Ishikawa (cell line): Measurements from ENCODE around the gene DHPS.

Experiments used
- CEBPB ChIP-seq: IDR thresholded peaks from 2 replicates; pipeline ENCODE4 v1.6.1; 2012
- CREB1 ChIP-seq: IDR thresholded peaks from 2 replicates; pipeline ENCODE4 v1.6.1; 2012; ENCODE audit warnings: low read depth
- EGR1 ChIP-seq: IDR thresholded peaks from 2 replicates; pipeline ENCODE4 v1.6.1; 2012
- EP300 ChIP-seq: IDR thresholded peaks from 2 replicates; pipeline ENCODE4 v1.6.1; 2012; ENCODE audit warnings: borderline replicate concordance
- FOXM1 ChIP-seq: IDR thresholded peaks from 2 replicates; pipeline ENCODE4 v1.6.1; 2012; ENCODE audit warnings: low read depth, borderline replicate concordance
- MAX ChIP-seq: IDR thresholded peaks from 2 replicates; pipeline ENCODE4 v1.6.1; 2012
- NFIC ChIP-seq: IDR thresholded peaks from 2 replicates; pipeline ENCODE4 v1.6.1; 2012
- RAD21 ChIP-seq: IDR thresholded peaks from 2 replicates; pipeline ENCODE4 v1.6.1; 2012; ENCODE audit warnings: low read depth
- TAF1 ChIP-seq: IDR thresholded peaks from 2 replicates; pipeline ENCODE4 v1.6.1; 2012; ENCODE audit warnings: low read depth, mild to moderate bottlenecking
- TCF12 ChIP-seq: IDR thresholded peaks from 2 replicates; pipeline ENCODE4 v1.6.1; 2012; ENCODE audit warnings: low read depth
- TEAD4 ChIP-seq: IDR thresholded peaks from 2 replicates; pipeline ENCODE4 v1.6.1; 2012
- YY1 ChIP-seq: IDR thresholded peaks from 2 replicates; pipeline ENCODE4 v1.6.1; 2012; ENCODE audit warnings: low read depth
- ZBTB7A ChIP-seq: IDR thresholded peaks from 2 replicates; pipeline ENCODE4 v1.6.1; 2012; ENCODE audit warnings: low read depth
- TF ChIP-seq, protein P1 (sequence below): IDR thresholded peaks from 2 replicates; pipeline ENCODE4 v1.6.1; 2012; ENCODE audit warnings: low read depth, mild to moderate bottlenecking
- TF ChIP-seq, protein P2 (sequence below): IDR thresholded peaks from 2 replicates; pipeline ENCODE4 v1.6.1; 2012

The DHPS gene

DNA sequence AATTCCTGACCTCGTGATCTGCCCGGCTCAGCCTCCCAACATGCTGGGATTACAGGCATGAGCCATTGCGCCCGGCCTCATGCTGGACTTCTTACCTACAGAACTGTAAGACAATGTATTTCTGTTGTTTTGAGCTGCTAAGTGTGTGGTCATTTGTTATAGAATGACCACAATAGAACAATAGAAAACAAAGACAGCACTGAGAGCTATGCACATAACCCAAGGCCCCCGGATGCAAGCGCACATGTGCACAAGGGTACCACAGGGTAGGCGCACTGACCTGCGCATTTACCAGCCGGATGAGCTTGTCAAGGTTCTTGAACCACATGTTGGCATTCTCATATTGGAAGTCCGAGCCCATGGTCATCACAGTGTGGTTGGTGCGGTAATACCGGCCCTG is 20.7 kb downstream of the DHPS start:
- TF ChIP-seq CREB1 (no peak), TEAD4 (no peak), EP300 (no peak), NFIC (no peak), FOXM1 (no peak), EGR1 (no peak), YY1 (no peak), TAF1 (no peak), CEBPB (no peak), RAD21 (no peak), TCF12 (no peak), ZBTB7A (no peak), MAX (no peak)
- TF ChIP-seq, protein P1, sequence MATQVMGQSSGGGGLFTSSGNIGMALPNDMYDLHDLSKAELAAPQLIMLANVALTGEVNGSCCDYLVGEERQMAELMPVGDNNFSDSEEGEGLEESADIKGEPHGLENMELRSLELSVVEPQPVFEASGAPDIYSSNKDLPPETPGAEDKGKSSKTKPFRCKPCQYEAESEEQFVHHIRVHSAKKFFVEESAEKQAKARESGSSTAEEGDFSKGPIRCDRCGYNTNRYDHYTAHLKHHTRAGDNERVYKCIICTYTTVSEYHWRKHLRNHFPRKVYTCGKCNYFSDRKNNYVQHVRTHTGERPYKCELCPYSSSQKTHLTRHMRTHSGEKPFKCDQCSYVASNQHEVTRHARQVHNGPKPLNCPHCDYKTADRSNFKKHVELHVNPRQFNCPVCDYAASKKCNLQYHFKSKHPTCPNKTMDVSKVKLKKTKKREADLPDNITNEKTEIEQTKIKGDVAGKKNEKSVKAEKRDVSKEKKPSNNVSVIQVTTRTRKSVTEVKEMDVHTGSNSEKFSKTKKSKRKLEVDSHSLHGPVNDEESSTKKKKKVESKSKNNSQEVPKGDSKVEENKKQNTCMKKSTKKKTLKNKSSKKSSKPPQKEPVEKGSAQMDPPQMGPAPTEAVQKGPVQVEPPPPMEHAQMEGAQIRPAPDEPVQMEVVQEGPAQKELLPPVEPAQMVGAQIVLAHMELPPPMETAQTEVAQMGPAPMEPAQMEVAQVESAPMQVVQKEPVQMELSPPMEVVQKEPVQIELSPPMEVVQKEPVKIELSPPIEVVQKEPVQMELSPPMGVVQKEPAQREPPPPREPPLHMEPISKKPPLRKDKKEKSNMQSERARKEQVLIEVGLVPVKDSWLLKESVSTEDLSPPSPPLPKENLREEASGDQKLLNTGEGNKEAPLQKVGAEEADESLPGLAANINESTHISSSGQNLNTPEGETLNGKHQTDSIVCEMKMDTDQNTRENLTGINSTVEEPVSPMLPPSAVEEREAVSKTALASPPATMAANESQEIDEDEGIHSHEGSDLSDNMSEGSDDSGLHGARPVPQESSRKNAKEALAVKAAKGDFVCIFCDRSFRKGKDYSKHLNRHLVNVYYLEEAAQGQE = no peak
- TF ChIP-seq, protein P2, sequence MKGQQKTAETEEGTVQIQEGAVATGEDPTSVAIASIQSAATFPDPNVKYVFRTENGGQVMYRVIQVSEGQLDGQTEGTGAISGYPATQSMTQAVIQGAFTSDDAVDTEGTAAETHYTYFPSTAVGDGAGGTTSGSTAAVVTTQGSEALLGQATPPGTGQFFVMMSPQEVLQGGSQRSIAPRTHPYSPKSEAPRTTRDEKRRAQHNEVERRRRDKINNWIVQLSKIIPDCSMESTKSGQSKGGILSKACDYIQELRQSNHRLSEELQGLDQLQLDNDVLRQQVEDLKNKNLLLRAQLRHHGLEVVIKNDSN = no peak

- TF ChIP-seq, protein P2 = no peak
- TF ChIP-seq EP300 (no peak), FOXM1 (no peak), RAD21 (no peak), NFIC (no peak), MAX (no peak), CREB1 (no peak)
Observed at GRCh38 chr19:12657966-12658365, 23.7 kb downstream of the DHPS start.

DNA sequence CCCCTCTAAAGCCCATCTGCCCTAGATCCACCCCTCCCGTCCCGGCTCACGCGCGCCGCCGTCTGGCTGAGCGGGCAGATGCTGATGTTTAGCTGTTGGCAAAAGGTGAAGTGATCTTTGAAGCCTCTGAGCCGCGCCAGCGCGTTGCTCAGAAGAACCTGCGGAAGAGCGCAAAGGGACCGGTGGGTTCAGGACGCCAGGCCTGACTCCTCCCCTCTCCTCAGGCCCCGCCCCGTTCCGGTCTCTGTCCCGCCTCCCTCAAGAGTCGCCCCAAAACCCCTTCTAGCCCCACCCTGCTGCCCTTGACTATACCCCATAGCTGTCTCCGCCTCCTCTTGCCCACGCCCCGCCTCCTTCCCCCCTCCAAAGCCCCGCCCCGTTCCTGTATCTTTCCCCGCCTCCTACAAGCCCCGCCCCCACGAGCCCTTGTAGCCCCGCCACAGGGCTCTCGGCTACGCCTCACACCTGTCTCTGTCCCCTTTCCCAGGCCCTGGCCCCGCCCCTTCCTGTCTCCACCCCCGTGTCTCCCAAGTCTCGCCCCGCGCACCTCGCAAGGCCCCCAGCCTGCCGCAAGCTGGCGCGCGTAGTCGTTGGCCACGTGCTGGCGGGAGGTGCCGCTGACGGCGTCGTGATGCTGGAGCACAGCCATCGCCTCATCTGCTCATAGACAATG is 24.6 kb downstream of the DHPS start:
- TF ChIP-seq, protein P1 = no peak
- no peak for TF ChIP-seq RAD21
- no peak for TF ChIP-seq CEBPB
- TF ChIP-seq ZBTB7A = no peak
- no peak for TF ChIP-seq EP300
- no peak for TF ChIP-seq EGR1
- no peak for TF ChIP-seq TAF1
- no peak for TF ChIP-seq TEAD4
- TF ChIP-seq CREB1 = no peak
- TF ChIP-seq YY1 = no peak
- no peak for TF ChIP-seq NFIC
- TF ChIP-seq, protein P2 = no peak
- no peak for TF ChIP-seq FOXM1

GRCh38 chr19:12655546-12655945 is 26.1 kb downstream of the DHPS start:
- no peak for TF ChIP-seq CREB1
- no peak for TF ChIP-seq RAD21
- no peak for TF ChIP-seq YY1
- TF ChIP-seq ZBTB7A = no peak
- no peak for TF ChIP-seq FOXM1
- TF ChIP-seq MAX = no peak
- TF ChIP-seq EGR1 = no peak
- TF ChIP-seq TEAD4 = no peak
- TF ChIP-seq, protein P2 = no peak

DNA sequence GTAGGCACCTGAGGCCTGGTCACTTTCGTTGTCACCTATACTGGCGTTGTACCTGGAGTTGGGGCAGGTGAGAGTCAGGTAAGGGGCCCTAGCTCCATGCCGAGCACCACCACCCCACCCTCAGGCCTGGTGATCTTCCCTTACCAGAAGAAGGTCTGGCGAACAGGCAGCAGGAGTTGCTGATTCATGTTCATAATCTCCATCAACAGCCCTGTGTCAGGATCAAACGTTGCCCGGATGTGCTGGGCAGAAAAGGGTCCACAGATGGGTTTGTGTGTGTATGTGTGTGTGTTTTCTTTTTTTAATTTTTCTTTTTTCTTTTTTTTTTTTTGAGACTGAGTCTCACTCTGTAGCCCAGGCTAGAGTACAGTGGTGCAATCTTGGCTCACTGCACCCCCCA is 29.5 kb downstream of the DHPS start:
- TF ChIP-seq EP300 = no peak
- TF ChIP-seq TCF12 = no peak
- no peak for TF ChIP-seq ZBTB7A
- no peak for TF ChIP-seq TEAD4
- TF ChIP-seq RAD21 = no peak
- TF ChIP-seq FOXM1 = no peak
- TF ChIP-seq TAF1 = no peak
